ENCODE measurements around the gene FGFBP1. TPM values are rescaled to one million over a fixed set of nuclear protein-coding genes. Genes with fewer than 3 reads are reported as not detected.

The FGFBP1 gene
- total and polyA plus RNA-seq, 2 of the 4 experiments (the other 2 are of a cell fraction) = under 0.01 TPM; not detected in 1

DNA sequence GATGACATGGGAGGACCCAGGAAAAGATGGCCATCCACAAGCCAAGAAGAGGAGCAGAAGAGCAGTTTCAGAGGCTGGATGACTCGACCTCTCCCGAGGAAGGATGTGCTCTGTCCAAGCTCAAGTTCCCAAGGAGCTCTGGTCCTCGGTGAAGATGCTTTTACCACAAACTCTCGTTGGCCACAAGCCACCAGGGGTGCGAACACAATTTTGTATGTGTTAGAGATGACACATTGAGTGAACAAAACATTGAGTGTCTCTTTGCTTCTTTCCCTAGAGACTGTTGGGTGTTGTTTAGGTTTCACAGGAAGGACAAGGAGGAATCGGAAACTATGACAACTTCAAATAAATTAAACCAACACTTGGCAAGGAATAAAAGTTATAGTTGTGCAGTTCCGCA is 26.3 kb downstream of the FGFBP1 start (continued):
- TF ChIP-seq POLR2A (IDR thresholded peaks at IDR 0.05; ENCODE audit: low read depth, low read length) (no peak), RCOR1 (IDR thresholded peaks at IDR 0.05; ENCODE audit: insufficient replicate concordance, low read length) (no peak), MXI1 (IDR thresholded peaks at IDR 0.05; ENCODE audit: borderline replicate concordance, low read depth, low read length) (no peak), NFE2L2 (IDR thresholded peaks at IDR 0.05; ENCODE audit: low read depth, low read length) (no peak)

DNA sequence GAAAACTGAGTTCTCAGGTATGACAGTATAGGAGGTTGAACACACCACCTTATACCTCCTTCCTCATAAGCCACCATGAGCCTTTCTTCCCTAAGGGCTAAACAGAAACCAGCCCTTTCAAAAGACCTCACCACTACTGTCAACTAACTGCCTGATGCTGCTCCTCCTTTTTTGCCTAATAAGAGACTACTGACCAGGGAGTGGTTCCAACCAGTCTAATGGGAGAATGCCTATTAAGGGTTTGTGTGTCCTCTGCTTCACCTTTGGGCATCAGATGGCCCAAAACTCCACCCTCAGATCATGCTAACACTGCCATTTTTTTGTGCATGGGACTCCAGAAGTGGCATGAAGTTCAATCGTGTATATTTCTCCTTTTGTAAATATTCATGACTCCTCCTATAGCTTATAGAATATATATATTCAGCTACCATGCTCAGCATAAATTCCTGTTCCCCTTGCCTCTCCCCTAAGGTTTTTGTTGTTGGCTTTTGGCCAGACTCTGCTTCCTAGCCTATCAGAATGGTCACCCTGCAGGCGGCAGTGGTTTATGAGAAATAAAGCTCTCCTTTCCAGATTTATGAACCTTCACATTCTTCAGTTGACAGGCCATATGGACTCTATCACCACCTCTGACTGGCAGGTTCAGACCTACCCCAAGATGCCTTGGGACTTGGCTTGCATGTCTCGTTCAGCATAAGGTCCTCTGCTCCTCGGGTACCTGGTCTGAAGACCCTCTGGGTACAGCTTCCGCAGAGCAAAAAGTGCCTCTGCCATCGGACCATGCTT is 28.2 kb downstream of the FGFBP1 start:
- Histone ChIP-seq H3K4me2 (ENCODE audit: low read depth, low read length) (no peak overlapping the region), H2BK20ac (ENCODE audit: low read depth, low read length) (no peak overlapping the region), H4K91ac (ENCODE audit: insufficient read depth, low read depth, low read length) (no peak overlapping the region), H2AK5ac (ENCODE audit: low read depth, low read length) (peak overlapping the region; percentile 20; the same call in 1 of the 2 replicates), H3K27me3 (ENCODE audit: control insufficient read depth, insufficient read depth, low read length) (no peaks in the 10 kb centered on the region), H3K4me3 (ENCODE audit: insufficient read depth, low read depth, low read length) (no peak overlapping the region), H3K36me3 (ENCODE audit: control insufficient read depth, insufficient read depth, low read length) (no peaks in the 10 kb centered on the region), H3K79me1 (ENCODE audit: low read depth in 1 of 2, low read length in 2 of 2) (no peaks in the 10 kb centered on the region), H3K23ac (ENCODE audit: low read depth, low read length) (no peak overlapping the region), H3K14ac (replicated peaks; ENCODE audit: low read depth, low read length) (no peak overlapping the region), H2BK120ac (ENCODE audit: low read depth, low read length) (no peak overlapping the region), H4K20me1 (ENCODE audit: insufficient read depth, low read length) (no peaks in the 10 kb centered on the region), H2BK15ac (ENCODE audit: low read depth, low read length) (no peak overlapping the region), H3K4me1 (ENCODE audit: control insufficient read depth, insufficient read depth, low read length) (peaks cover 7% of the 10 kb centered on the region), H4K5ac (ENCODE audit: low read depth, low read length) (no peak overlapping the region), H3K18ac (ENCODE audit: low read depth, low read length) (no peak overlapping the region), H3K4ac (ENCODE audit: low read depth, low read length) (no peak overlapping the region), H2AFZ (replicated peaks; ENCODE audit: low read length, poor library complexity) (no peak overlapping the region), H2AK9ac (replicated peaks; ENCODE audit: low read depth, low read length, poor library complexity) (no peak overlapping the region), H3K56ac (ENCODE audit: extremely low read depth, insufficient read depth, low read length) (no peak overlapping the region), H4K8ac (ENCODE audit: low read depth in 2 of 2, low read length in 2 of 2) (no peak overlapping the region), H3K9ac (ENCODE audit: low read depth, low read length) (no peak overlapping the region), H3K27ac (ENCODE audit: insufficient read depth, low read length) (no peak overlapping the region), H2BK5ac (ENCODE audit: low read depth, low read length, poor library complexity, severe bottlenecking) (no peak overlapping the region), H3K9me1 (ENCODE audit: insufficient read depth, low read length) (no peaks in the 10 kb centered on the region; the same call in 1 of the 2 replicates), H3K9me3 (ENCODE audit: control insufficient read depth, insufficient read depth, low read length) (peaks cover 8% of the 10 kb centered on the region)
- no TSS peak for BruUV-seq (replicated peaks)
- ATAC-seq (ENCODE audit: low read depth) (no peak), DNase-seq (no peak)
- dilution Hi-C loops (cut with HindIII; ENCODE audit: low sequenced_read_pairs, unreplicated experiment) (no loop called here), intact Hi-C loops (cut with micrococcal nuclease) (no loop called here), in situ Hi-C loops (cut with MboI; ENCODE audit: low sequenced_read_pairs) (no loop called here)
- CTCF ChIA-PET = no interaction called here
- POLR2A ChIA-PET (ENCODE audit: unreplicated experiment) = no interaction called here
- 83% methylated on average over 3 of the region's 6 CpGs; no CpG with 5 or more reads in 1 of the 2 experiments for WGBS, 2 experiments (ENCODE audit: extremely low coverage in 2 of 2, insufficient read length in 1 of 2)
- TF ChIP-seq, protein P1, sequence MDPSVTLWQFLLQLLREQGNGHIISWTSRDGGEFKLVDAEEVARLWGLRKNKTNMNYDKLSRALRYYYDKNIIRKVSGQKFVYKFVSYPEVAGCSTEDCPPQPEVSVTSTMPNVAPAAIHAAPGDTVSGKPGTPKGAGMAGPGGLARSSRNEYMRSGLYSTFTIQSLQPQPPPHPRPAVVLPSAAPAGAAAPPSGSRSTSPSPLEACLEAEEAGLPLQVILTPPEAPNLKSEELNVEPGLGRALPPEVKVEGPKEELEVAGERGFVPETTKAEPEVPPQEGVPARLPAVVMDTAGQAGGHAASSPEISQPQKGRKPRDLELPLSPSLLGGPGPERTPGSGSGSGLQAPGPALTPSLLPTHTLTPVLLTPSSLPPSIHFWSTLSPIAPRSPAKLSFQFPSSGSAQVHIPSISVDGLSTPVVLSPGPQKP (IDR thresholded peaks at IDR 0.05; ENCODE audit: borderline replicate concordance, low read depth, low read length) = no peak
- TF ChIP-seq, protein P2, sequence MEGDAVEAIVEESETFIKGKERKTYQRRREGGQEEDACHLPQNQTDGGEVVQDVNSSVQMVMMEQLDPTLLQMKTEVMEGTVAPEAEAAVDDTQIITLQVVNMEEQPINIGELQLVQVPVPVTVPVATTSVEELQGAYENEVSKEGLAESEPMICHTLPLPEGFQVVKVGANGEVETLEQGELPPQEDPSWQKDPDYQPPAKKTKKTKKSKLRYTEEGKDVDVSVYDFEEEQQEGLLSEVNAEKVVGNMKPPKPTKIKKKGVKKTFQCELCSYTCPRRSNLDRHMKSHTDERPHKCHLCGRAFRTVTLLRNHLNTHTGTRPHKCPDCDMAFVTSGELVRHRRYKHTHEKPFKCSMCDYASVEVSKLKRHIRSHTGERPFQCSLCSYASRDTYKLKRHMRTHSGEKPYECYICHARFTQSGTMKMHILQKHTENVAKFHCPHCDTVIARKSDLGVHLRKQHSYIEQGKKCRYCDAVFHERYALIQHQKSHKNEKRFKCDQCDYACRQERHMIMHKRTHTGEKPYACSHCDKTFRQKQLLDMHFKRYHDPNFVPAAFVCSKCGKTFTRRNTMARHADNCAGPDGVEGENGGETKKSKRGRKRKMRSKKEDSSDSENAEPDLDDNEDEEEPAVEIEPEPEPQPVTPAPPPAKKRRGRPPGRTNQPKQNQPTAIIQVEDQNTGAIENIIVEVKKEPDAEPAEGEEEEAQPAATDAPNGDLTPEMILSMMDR (conservative IDR thresholded peaks at IDR 0.05; ENCODE audit: low read depth, low read length) = no peak
- TF ChIP-seq MAZ (IDR thresholded peaks at IDR 0.05; ENCODE audit: borderline replicate concordance, low read depth, low read length) = no peak
- no peak for TF ChIP-seq CEBPB (IDR thresholded peaks at IDR 0.05; ENCODE audit: low read depth, low read length)
- TF ChIP-seq RCOR1 (IDR thresholded peaks at IDR 0.05; ENCODE audit: insufficient replicate concordance, low read length) = no peak
- TF ChIP-seq CHD1 (IDR thresholded peaks at IDR 0.05; ENCODE audit: low read depth, low read length) = no peak
- no peak for TF ChIP-seq MXI1 (IDR thresholded peaks at IDR 0.05; ENCODE audit: borderline replicate concordance, low read depth, low read length)

Data from IMR-90 (cell line).